Measurements from ENCODE around the gene PLCH2. TPM values are rescaled to one million over a fixed set of nuclear protein-coding genes. Genes with fewer than 3 reads are reported as not detected.

PLCH2 gene
- total and polyA plus RNA-seq, 2 donors, result 7.0 to 13.4 TPM

DNA sequence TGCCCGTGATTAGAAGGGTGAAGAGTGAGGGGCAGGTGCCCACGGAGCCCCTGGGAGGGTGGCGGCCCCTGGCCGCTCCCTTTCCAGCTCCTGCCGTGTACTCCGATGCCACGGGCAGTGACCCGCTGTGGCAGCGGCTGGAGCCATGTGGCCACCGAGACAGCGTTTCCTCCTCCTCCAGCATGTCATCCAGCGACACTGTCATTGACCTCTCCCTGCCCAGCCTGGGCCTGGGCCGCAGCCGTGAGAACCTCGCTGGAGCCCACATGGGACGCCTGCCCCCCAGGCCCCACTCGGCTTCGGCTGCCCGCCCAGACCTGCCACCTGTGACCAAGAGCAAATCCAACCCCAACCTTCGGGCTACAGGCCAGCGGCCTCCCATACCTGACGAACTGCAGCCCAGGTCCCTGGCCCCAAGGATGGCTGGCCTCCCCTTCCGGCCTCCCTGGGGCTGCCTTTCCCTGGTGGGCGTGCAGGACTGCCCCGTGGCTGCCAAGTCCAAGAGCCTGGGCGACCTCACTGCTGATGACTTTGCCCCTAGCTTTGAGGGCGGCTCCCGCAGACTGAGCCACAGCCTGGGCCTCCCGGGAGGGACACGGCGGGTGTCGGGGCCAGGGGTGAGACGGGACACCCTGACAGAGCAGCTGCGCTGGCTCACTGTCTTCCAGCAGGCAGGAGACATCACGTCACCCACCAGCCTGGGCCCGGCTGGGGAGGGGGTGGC lies 28.3 kb downstream of the PLCH2 start:
- DNase-seq (ENCODE audit: extremely low spot score), result no peak
- WGBS, result 53% methylated on average over 36 of the region's 36 CpGs

DNA sequence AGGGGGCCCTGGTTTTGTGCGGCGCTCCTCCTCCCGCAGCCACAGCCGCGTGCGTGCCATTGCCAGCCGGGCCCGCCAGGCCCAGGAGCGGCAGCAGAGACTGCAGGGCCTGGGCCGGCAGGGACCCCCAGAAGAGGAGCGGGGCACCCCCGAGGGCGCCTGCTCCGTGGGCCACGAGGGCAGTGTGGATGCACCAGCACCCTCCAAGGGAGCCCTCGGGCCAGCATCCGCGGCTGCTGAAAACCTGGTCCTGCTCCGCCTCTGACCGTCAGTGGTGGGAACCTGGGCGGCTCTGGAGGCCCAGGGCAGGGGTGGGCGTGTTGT lies 28.8 kb downstream of the PLCH2 start:
- no peak for DNase-seq (ENCODE audit: extremely low spot score)
- Histone ChIP-seq H3K27ac (ENCODE audit: low read depth) (no peak overlapping the region), H3K36me3 (ENCODE audit: insufficient read depth) (peaks cover 3% of the 10 kb centered on the region), H3K4me1 (ENCODE audit: insufficient read depth) (no peaks in the 10 kb centered on the region), H3K4me3 (ENCODE audit: low read depth, low read length) (no peak overlapping the region)
- WGBS, result 32% methylated on average over 22 of the region's 22 CpGs

More for the DNA sequence above, 28.3 kb downstream of the PLCH2 start:
- Histone ChIP-seq H3K36me3 (ENCODE audit: insufficient read depth) (peaks cover 3% of the 10 kb centered on the region), H3K4me1 (ENCODE audit: insufficient read depth) (no peaks in the 10 kb centered on the region), H3K27ac (ENCODE audit: low read depth) (no peak overlapping the region), H3K4me3 (ENCODE audit: low read depth, low read length) (no peak overlapping the region)

DNA sequence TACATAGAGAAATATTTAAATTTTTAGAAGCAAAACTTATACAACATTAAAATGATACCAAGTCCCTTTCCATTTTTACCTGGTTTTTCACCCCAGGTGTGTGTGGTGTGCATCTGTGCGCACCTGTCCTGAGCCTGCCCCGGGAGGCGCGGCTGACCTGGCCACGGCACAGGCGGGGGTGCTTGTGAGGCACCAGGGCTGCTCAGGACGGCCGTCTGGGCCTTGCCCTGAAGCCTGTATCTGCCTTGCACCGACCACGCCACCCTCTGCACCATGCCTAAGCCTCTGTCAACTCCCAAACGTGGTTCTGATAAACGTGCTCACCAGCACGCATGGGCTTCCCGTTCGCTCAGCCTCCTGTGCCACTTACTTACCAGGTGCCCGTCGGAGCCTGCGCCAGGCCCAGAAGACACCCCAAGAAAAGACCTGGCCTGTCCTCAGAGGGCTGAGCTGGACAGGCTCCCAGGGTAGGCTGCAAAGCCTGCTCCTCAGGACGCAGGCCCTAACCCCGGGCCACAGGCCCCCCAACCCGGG lies 29.4 kb downstream of the PLCH2 start:
- DNase-seq (ENCODE audit: extremely low spot score), result no peak
- WGBS, result 57% methylated on average over 21 of the region's 21 CpGs
- H3K4me3 ChIP-seq (ENCODE audit: low read depth, low read length), result no peak overlapping the region
- H3K27ac ChIP-seq (ENCODE audit: low read depth), result no peak overlapping the region
- H3K36me3 ChIP-seq (ENCODE audit: insufficient read depth), result peaks cover 4% of the 10 kb centered on the region
- H3K4me1 ChIP-seq (ENCODE audit: insufficient read depth), result no peaks in the 10 kb centered on the region

DNA sequence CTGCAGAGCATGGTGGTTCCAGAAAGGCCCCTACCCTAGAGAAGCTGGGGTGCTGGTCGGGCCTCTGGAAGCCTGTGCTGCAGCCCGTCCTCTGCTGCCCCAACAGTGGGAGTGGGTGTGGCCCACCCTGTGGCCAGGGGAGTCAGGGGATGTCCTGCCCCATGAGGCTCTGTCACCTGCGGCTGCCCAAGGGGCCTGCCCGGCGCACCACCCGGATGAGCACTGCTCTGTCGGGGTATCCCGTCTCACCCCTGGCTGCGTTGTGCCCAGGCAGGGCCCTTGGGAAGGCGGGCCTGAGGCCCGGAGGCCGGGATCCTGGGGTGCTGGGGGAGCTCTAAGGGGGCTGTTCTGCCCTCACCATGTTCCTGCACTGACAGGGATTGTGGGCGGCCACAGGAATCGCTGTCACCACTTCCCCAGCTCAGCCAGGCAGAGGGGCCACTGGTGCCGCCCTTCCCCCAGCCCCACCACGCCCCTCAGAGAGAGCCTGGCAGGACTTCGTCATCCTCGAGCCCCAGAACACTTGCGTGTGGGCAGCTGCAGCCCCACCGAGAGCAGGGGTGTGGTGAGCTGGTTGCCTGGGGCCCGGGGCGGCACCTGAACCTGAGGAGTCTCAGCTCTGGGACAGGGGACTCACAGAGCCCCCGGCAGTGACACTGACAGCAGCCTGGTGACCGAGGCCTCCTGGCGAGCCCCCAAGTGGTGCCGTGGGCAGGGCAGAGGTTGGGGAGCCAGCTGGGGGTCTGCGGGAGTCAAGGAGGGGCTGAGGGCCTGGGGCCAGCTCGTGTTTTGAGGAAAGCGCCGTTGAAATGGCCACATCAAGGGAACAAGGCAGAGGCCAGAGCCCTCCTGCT lies 30.1 kb downstream of the PLCH2 start:
- H3K36me3 ChIP-seq (ENCODE audit: insufficient read depth), result peaks cover 11% of the 10 kb centered on the region
- H3K27ac ChIP-seq (ENCODE audit: low read depth), result no peak overlapping the region
- H3K4me3 ChIP-seq (ENCODE audit: low read depth, low read length), result no peak overlapping the region
- no peak for DNase-seq (ENCODE audit: extremely low spot score)
- 65% methylated on average over 30 of the region's 30 CpGs for WGBS
- H3K4me1 ChIP-seq (ENCODE audit: insufficient read depth), result no peaks in the 10 kb centered on the region

DNA sequence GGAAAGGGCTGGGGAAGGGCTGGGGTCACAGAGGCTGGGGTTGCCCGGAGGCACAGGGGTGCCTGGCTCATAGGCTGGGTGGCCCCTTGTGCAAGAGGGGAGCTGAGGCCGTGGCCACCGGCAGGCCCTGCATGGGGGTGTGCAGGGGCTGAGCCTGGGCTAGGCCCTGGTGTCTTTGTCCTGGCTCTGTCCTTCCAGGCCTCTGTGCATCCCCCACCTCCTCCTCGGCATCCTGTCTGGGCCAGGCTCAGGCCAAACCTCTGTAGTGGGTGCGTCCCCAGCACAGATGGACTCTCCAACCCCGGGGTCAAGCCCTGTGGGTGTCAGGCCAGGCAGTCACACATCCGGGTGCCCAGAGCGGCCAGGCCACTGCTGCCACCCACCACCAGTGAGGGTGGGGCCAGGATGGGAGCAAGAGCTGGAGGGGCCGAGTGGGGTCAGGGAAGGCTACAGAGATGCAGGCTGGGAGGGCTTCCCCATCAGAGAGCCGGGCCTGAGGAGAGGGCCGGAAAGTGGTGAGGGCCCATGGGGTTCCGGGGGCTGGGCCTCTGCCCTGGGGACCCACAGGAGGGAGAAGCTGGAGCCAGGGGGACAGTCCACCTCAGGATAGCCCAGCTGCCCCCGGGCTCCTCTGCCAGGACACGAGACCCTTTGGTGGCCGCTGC lies 30.9 kb downstream of the PLCH2 start:
- WGBS, result 53% methylated on average over 15 of the region's 15 CpGs
- no peaks in the 10 kb centered on the region for H3K4me1 ChIP-seq (ENCODE audit: insufficient read depth)
- no peak overlapping the region for H3K4me3 ChIP-seq (ENCODE audit: low read depth, low read length)
- H3K27ac ChIP-seq (ENCODE audit: low read depth), result no peak overlapping the region
- no peak for DNase-seq (ENCODE audit: extremely low spot score)
- H3K36me3 ChIP-seq (ENCODE audit: insufficient read depth), result peaks cover 17% of the 10 kb centered on the region

DNA sequence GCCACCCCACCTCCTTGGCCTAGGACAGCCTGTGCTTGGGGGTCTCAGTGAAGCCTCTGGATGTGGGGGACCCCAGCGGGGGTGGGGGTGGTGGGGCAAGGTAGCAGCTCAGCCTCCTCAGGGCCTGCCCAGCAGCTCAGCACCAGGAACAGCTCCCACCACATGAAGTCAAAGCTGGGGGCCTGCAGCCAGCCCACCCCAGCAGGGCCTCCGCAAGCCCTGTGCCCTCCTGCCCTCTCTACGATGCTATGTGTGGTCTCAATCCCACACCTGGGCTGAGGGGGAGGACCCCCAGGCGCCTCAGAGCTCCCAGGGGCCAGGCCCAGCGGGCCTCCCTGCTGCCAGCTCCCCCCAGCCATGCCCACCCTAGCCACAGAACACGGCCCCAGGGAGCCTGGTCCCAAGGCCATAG lies 31.7 kb downstream of the PLCH2 start:
- no peak overlapping the region for H3K4me3 ChIP-seq (ENCODE audit: low read depth, low read length)
- no peaks in the 10 kb centered on the region for H3K4me1 ChIP-seq (ENCODE audit: insufficient read depth)
- no peak overlapping the region for H3K27ac ChIP-seq (ENCODE audit: low read depth)
- no peak for DNase-seq (ENCODE audit: extremely low spot score)
- 84% methylated on average over 6 of the region's 6 CpGs for WGBS
- H3K36me3 ChIP-seq (ENCODE audit: insufficient read depth), result peaks cover 17% of the 10 kb centered on the region

DNA sequence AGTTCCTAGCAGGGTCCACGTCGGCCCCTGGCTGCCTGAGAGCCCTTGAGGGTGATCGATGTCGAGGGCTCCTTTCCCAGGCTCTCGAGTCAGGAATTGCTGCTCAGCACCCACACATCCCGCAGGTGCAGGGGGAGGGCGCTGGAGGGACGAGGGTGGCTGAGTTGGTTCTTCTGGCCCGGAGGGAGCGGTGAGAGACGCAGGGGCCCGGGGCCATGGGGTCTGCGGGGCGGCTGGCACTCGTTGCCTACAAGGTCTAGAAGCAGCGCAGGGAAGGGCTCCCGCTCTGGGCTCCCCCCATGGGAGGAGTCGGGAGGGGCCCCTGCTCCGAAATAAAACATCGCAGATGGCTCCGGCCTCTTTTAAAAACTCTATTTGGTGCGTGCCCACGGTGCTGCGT lies 32.1 kb downstream of the PLCH2 start:
- 87% methylated on average over 24 of the region's 24 CpGs for WGBS
- no peak for DNase-seq (ENCODE audit: extremely low spot score)
- no peak overlapping the region for H3K4me3 ChIP-seq (ENCODE audit: low read depth, low read length)
- no peak overlapping the region for H3K27ac ChIP-seq (ENCODE audit: low read depth)
- no peaks in the 10 kb centered on the region for H3K4me1 ChIP-seq (ENCODE audit: insufficient read depth)
- H3K36me3 ChIP-seq (ENCODE audit: insufficient read depth), result peaks cover 17% of the 10 kb centered on the region

DNA sequence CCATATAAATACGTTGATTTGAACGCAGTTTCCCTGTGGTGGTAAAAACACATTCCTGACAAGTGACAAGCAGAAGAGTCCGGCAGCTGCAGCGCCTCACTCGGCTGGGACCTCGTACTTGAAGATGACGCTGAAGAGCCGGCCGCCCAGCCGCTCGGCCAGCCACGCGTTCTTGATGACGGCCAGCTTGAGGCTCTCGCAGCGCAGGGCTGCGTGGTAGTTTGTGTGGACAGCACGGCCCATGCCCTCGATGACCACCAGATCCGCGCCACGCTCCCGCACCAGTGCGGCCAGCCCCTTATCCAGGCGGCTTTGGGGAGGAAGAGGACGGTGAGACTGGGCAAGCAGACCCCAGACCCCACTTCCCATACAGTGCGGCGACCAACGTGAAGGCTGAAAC lies 32.7 kb downstream of the PLCH2 start:
- no peak for DNase-seq (ENCODE audit: extremely low spot score)
- H3K4me1 ChIP-seq (ENCODE audit: insufficient read depth), result no peaks in the 10 kb centered on the region
- WGBS, result 92% methylated on average over 29 of the region's 29 CpGs
- H3K4me3 ChIP-seq (ENCODE audit: low read depth, low read length), result no peak overlapping the region
- peaks cover 17% of the 10 kb centered on the region for H3K36me3 ChIP-seq (ENCODE audit: insufficient read depth)
- no peak overlapping the region for H3K27ac ChIP-seq (ENCODE audit: low read depth)

DNA sequence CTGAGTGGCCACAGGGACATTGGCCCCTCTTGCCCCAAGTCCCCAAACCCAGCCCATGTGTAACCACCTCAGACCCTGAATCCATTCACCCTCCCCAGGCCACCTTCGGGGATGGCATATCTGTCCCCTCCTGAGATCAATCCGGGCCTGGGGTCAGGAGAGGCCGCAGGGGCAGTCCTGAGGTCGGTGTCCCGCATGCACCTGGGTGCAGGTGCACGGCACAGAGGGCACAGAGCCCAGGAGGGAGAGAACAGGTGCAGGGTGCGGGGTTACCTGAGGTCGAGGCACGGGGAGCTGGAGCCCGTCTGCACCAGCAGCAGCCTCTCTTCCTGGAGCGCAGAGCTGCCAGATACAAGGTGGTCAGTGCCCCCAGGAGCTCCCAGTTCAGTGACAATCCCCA lies 33.5 kb downstream of the PLCH2 start:
- peaks cover 17% of the 10 kb centered on the region for H3K36me3 ChIP-seq (ENCODE audit: insufficient read depth)
- 92% methylated on average over 11 of the region's 11 CpGs for WGBS

DNA sequence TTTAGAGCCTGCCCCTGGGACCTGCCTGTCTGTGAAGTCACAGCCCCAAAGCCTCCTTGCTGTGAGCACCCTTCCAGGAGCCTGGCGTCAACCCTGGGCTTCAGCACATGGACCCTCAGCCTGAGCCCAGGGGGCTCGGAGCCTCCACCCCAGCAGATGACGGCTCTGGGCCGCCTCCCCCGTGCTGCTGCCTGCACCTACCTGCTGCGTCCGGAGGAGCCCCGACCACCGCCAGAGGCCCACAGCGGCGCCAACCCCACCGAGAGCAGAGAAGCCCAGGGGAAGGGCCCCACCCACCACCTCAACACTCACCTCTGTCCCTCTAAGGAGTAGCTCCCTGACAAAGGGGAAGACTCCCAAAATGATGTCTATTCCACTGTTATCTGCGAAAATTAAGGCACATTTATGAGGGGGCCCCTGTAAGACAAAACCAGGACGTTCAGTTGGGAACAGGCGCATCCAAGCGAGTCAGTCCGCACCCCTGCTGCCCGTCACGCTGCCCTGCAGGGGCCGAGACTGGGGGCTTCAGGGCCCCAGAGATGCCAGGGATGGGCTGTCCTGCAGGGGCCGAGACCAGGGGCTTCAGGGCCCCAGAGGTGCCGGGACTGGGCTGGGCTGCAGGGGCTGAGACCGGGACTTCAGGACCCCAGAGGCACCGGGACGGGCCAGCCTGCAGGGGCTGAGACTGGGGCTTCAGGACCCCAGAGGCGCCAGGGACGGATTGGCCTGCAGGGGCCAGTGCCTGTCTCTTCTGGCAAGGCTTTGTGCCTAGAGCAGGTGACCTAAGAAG lies 34.5 kb downstream of the PLCH2 start:
- Histone ChIP-seq H3K4me3 (ENCODE audit: low read depth, low read length) (no peak overlapping the region), H3K27ac (ENCODE audit: low read depth) (no peak overlapping the region), H3K4me1 (ENCODE audit: insufficient read depth) (no peaks in the 10 kb centered on the region), H3K36me3 (ENCODE audit: insufficient read depth) (peaks cover 17% of the 10 kb centered on the region)
- 92% methylated on average over 27 of the region's 27 CpGs for WGBS
- no peak for DNase-seq (ENCODE audit: extremely low spot score)

More for the DNA sequence above, 33.5 kb downstream of the PLCH2 start:
- Histone ChIP-seq H3K27ac (ENCODE audit: low read depth) (no peak overlapping the region), H3K4me1 (ENCODE audit: insufficient read depth) (no peaks in the 10 kb centered on the region), H3K4me3 (ENCODE audit: low read depth, low read length) (no peak overlapping the region)
- DNase-seq (ENCODE audit: extremely low spot score), result no peak

DNA sequence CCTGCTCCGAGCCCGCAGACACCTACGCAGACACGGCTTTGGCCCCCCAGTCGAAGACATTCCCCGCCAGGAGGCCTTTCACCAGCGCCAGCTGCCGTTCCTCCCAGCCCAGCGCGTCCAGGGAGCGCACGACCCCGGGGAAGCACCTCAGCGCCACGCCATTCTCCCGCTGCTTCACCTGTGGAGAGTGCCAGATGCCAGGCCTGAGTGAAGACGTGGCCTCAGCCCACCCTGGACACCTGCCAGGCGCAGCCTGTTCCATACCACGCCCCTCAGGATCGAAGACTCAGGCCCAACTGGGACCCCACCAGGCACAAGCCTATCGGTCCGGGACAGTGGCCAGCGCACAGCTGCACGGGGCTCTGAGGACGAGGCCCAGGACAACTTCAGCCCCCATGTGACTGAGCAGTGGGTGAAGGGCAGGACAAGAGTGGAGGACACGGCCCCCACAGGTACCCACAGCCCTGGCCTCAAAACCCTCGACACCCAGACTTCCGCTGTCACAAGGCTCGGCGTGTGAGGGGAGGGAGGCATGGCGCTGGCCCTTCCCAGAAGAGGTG lies 36.9 kb downstream of the PLCH2 start:
- no peak for DNase-seq (ENCODE audit: extremely low spot score)
- Histone ChIP-seq H3K27ac (ENCODE audit: low read depth) (no peak overlapping the region), H3K4me1 (ENCODE audit: insufficient read depth) (no peaks in the 10 kb centered on the region), H3K4me3 (ENCODE audit: low read depth, low read length) (no peak overlapping the region), H3K36me3 (ENCODE audit: insufficient read depth) (peaks cover 24% of the 10 kb centered on the region)
- WGBS, result 91% methylated on average over 31 of the region's 31 CpGs

DNA sequence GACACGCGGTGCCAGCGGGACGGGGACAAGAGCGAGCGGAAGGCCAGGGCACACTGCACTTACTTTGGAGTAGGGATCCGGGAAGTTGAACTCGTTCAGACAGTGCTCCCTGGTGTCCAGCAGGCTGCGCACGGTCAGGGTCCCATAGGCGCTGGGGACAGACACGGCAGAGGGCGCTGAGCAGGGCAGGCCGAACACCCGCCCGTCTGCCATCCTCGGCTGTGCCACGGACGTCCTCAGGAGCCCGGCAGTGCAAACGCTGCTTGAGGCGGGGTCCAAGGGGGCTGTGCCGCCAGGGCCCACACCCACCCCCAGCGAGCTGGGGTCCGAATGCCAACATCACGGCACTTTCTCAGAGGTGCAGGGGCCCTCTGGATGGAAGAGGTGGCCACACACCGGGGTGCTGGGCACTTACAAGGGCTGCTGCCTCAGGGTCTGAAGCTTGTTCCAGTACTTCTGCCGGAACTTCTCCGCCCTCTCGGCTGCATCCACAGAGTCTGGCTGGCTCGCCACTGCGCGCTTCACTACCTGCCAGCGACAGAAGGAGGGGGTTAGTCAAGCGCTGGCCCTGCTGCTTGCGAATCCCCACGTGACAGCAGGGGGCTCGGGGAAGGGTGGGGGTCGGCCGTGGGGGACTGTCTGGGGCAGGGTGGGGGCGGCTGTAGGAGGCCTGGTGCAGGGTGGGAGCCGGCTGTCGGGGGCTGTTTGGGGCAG lies 38.0 kb downstream of the PLCH2 start:
- H3K36me3 ChIP-seq (ENCODE audit: insufficient read depth), result peaks cover 24% of the 10 kb centered on the region
- H3K27ac ChIP-seq (ENCODE audit: low read depth), result no peak overlapping the region
- WGBS, result 93% methylated on average over 43 of the region's 43 CpGs
- no peak overlapping the region for H3K4me3 ChIP-seq (ENCODE audit: low read depth, low read length)
- H3K4me1 ChIP-seq (ENCODE audit: insufficient read depth), result no peaks in the 10 kb centered on the region
- no peak for DNase-seq (ENCODE audit: extremely low spot score)

Data from urinary bladder (tissue), 4 donors.